Activated T-helper 9 cell treated with anti-CD3 and anti-CD28 coated beads, Interleukin-2, amount 50 U/mL, for 16 hours (primary cell): ENCODE results near the gene NLRP5.
A peak's percentile ranks its signal among the peaks of the same experiment; 100 is the strongest.
"Not testable (repeated sequence)": the region's sequence is repeated elsewhere in the genome, so short reads cannot be mapped to it uniquely, and the experiment has no call there.

Source experiments
- DNase-seq: peaks from one replicate; pipeline ENCODE4 v3.0.0-alpha.2; 2020; ENCODE audit warnings: low read depth

NLRP5 gene

GRCh38 chr19:56098731-56099568, 112.4 kb downstream of the NLRP5 start:
- DNase-seq, result no peak

GRCh38 chr19:56099638-56100539, 113.3 kb downstream of the NLRP5 start:
- DNase-seq, result no peak

GRCh38 chr19:56101095-56101494, 114.5 kb downstream of the NLRP5 start:
- DNase-seq, result no peak

GRCh38 chr19:56101746-56102535, 115.4 kb downstream of the NLRP5 start:
- no peak for DNase-seq

- no peak for DNase-seq
These were observed 116.5 kb downstream of the NLRP5 start for GRCh38 chr19:56103027-56103614.

GRCh38 chr19:56104423-56104822, 117.8 kb downstream of the NLRP5 start:
- no peak for DNase-seq

- peak; percentile 24 for DNase-seq
These were observed 118.6 kb downstream of the NLRP5 start for GRCh38 chr19:56105090-56105701.

GRCh38 chr19:56105831-56106396, 119.3 kb downstream of the NLRP5 start:
- not testable (repeated sequence) for DNase-seq

GRCh38 chr19:56106397-56106849, 119.8 kb downstream of the NLRP5 start:
- DNase-seq, result no peak

GRCh38 chr19:56106993-56107392, 120.4 kb downstream of the NLRP5 start:
- no peak for DNase-seq

GRCh38 chr19:56107626-56108351, 121.2 kb downstream of the NLRP5 start:
- no peak for DNase-seq

GRCh38 chr19:56108447-56109195, 122.0 kb downstream of the NLRP5 start:
- no peak for DNase-seq

GRCh38 chr19:56109226-56109625, 122.7 kb downstream of the NLRP5 start:
- no peak for DNase-seq

GRCh38 chr19:56110515-56111448, 124.2 kb downstream of the NLRP5 start:
- DNase-seq, result no peak
